Nephron (organoid): ENCODE results near the gene CD40.

Source experiments
- H3K27ac Mint-ChIP-seq, 3 experiments: 2 replicates each; pipeline ENCODE4 v1.8.0; 2020; ENCODE audit warnings: mixed read lengths in 3 of 3, mild to moderate bottlenecking in 2 of 3, moderate library complexity in 1 of 3
- H3K27me3 Mint-ChIP-seq: 2 replicates; pipeline ENCODE4 v1.8.0; 2021; ENCODE audit warnings: low read depth, mild to moderate bottlenecking, moderate library complexity, mixed read lengths
- H3K36me3 Mint-ChIP-seq: 2 replicates; pipeline ENCODE4 v1.8.0; 2020; ENCODE audit warnings: low read depth, mixed read lengths
- H3K4me1 Mint-ChIP-seq: 2 replicates; pipeline ENCODE4 v1.8.0; 2020; ENCODE audit warnings: mixed read lengths
- H3K4me3 Mint-ChIP-seq, 3 experiments: 2 replicates each; pipeline ENCODE4 v1.8.0; 2020; ENCODE audit warnings: mild to moderate bottlenecking in 3 of 3, mixed read lengths in 3 of 3, moderate library complexity in 2 of 3
- H3K9me3 Mint-ChIP-seq: 2 replicates; pipeline ENCODE4 v1.8.0; 2020; ENCODE audit warnings: mixed read lengths
- CTCF ChIP-seq, 3 experiments: fragments of 200-600 bp; sonication (generic); IDR thresholded peaks; one replicate each; pipeline ENCODE4 v1.5.0; 2021; ENCODE audit warnings: antibody characterized with exemption in 3 of 3; ENCODE audit not compliant: unreplicated experiment in 3 of 3

Gene CD40

DNA sequence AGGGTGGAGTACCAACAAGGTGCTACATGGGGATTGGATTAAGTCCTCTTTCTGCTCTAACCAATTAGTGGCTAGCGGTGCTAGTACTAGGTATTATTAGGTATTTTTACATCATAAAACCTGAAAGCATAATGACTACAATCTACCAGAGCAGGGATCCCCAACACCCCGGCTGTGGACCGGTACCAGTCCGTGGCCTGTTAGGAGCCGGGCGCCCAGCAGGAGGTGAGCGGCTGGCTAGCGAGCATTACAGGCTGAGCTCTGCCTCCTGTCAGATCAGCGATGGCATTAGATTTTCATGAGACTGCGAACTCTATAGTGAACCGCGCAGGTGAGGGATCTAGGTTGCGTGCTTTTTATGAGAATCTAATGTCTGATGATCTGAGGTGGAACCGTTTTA, 9.1 kb upstream of the CD40 start:
- Mint-ChIP-seq H3K4me1 (no peaks in the 10 kb centered on the region), H3K9me3 (no peaks in the 10 kb centered on the region), H3K36me3 (no peaks in the 10 kb centered on the region), H3K27ac (no peak overlapping the region), H3K4me3 (no peak overlapping the region), H3K27me3 (peaks cover 69% of the 10 kb centered on the region)
- TF ChIP-seq CTCF (IDR thresholded peaks at IDR 0.05; ENCODE audit: unreplicated experiment in 3 of 3), result no peak

- Mint-ChIP-seq H3K4me1 (no peaks in the 10 kb centered on the region), H3K27ac (no peak overlapping the region), H3K36me3 (no peaks in the 10 kb centered on the region), H3K27me3 (peaks cover 80% of the 10 kb centered on the region), H3K4me3 (no peak overlapping the region), H3K9me3 (peaks cover 3% of the 10 kb centered on the region)
- no peak for TF ChIP-seq CTCF (IDR thresholded peaks at IDR 0.05; ENCODE audit: unreplicated experiment in 3 of 3)
Observed at GRCh38 chr20:46111028-46111835, 6.9 kb upstream of the CD40 start.

- Mint-ChIP-seq H3K27ac (no peak overlapping the region), H3K36me3 (no peaks in the 10 kb centered on the region), H3K4me3 (no peak overlapping the region), H3K9me3 (peaks cover 3% of the 10 kb centered on the region), H3K27me3 (peaks cover 84% of the 10 kb centered on the region), H3K4me1 (no peaks in the 10 kb centered on the region)
- TF ChIP-seq CTCF (IDR thresholded peaks at IDR 0.05; ENCODE audit: unreplicated experiment in 3 of 3), result no peak
Observed at GRCh38 chr20:46111836-46112212, 6.3 kb upstream of the CD40 start.

DNA sequence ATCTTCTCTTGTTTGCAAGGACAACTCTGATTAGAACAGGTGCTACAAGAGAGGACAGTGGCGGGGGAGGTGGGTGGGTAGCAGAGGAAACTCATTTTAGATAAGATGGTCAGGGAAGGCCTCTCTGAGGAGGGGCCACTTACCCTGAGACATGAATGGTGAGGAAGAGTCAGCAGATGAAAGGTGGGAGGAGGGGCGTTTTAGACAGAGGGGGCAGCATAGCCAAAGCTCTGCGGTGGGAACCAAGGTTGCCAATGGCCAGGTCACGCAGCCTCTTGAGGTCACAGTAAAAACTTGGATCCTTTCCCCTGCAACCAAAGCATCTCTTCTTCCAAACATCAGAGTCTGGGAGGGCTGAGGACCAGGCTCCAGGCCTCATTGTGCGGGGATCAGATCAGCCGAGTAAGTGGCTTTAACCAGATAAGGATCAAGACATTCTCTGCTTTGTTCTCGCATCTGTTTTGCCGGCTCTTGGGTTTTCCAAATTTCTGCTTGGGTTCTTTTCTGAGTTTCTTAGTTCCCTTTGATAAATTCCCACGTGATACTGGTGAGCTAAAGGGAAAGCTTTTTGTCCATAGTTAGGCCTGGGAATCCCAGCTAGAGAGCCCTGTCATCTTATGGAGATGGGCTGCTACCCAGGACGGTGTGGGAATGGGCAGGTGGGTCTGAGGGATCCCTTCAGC, 5.5 kb upstream of the CD40 start:
- Mint-ChIP-seq H3K4me3 (no peak overlapping the region), H3K4me1 (no peaks in the 10 kb centered on the region), H3K9me3 (peaks cover 3% of the 10 kb centered on the region), H3K27ac (no peak overlapping the region), H3K27me3 (peaks cover 80% of the 10 kb centered on the region), H3K36me3 (no peaks in the 10 kb centered on the region)
- no peak for TF ChIP-seq CTCF (IDR thresholded peaks at IDR 0.05; ENCODE audit: unreplicated experiment in 3 of 3)

DNA sequence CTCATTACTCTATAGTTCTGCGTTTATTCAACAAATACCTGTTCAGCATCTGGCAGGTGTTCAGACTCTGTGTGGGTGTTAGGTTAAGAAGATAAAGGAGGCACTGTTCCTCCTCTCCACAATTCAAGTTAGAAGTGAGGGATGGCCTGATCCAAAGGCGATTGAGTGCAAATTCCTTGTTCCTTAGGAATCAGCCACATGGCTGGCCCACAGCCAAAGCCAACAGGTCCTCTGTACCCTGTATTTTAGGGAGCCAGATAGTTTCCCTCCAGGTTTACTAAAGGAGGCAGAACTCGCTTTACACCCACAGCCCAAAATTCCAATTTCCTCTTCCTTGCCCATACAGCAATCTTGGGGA, 5.0 kb upstream of the CD40 start:
- H3K27me3 Mint-ChIP-seq, result peaks cover 80% of the 10 kb centered on the region

More for the DNA sequence above, 5.0 kb upstream of the CD40 start:
- no peaks in the 10 kb centered on the region for H3K36me3 Mint-ChIP-seq
- no peak overlapping the region for H3K27ac Mint-ChIP-seq
- H3K4me1 Mint-ChIP-seq, result no peaks in the 10 kb centered on the region
- H3K9me3 Mint-ChIP-seq, result peaks cover 3% of the 10 kb centered on the region
- H3K4me3 Mint-ChIP-seq, result no peak overlapping the region
- no peak for TF ChIP-seq CTCF (IDR thresholded peaks at IDR 0.05; ENCODE audit: unreplicated experiment in 3 of 3)
